Measurements from ENCODE around the gene ELF2. TPM values are rescaled to one million over a fixed set of nuclear protein-coding genes. Genes with fewer than 3 reads are reported as not detected.
"Not testable (repeated sequence)": the region's sequence is repeated elsewhere in the genome, so short reads cannot be mapped to it uniquely, and the experiment has no call there.

The ELF2 gene
- total RNA-seq, 1 donor from 2014 or later: 26.2 TPM

DNA sequence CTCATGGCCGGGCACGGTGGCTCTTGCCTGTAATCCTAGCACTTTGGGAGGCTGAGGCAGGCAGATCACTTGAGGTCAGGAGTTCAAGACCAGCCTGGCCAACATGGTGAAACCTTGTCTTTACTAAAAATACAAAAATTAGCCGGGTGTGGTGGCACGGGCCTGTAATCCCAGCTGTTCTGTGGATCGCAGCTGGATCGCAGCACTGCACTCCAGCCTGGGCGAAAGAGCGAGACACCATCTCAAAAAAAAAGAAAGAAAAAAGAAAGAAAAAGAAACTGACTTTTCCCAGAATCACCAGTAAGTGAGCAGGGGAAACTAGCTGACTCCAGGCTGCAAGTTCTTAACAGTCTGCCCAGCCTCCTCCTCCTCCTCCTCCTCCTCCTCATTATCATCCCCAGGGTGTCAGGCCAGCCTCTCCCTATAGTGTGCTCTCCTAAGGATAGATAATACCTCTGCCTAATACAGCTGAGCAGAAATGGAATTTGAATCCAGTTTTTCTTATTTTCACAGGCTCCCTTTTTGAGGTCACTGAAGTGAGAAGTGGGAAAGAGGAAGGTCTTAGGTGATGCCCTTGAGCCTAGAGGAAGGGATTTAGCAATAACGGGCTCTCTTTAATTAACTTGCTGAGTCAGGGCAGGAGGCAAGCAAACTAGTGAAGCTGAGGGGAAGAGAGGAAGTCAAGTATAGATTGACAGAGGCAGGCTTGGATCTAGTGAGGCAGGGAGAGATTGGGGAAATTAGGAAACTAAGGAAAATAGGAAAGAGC is 11.8 kb upstream of the ELF2 start:
- no peak for DNase-seq (ENCODE audit: extremely low read depth, low read depth, low spot score)

DNA sequence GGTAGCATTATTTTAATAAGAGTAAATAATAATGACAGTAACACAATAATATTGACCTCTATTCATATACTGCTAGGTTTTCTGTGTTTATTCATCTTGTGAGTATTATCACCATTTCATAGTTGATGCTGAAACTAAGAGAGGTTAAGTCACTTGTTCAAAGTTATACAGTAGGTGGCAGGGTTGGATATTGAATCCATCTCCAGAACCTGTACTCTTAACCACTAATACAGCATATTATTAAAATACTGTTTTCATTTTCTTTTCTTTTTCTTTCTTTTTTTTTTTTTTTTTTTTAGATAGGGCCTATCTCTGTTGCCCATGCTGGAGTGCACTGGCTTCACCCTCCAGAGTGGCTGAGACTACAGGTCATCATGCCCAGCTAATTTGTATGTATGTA is 7.1 kb upstream of the ELF2 start:
- no peak for DNase-seq (ENCODE audit: extremely low read depth, low read depth, low spot score)

DNA sequence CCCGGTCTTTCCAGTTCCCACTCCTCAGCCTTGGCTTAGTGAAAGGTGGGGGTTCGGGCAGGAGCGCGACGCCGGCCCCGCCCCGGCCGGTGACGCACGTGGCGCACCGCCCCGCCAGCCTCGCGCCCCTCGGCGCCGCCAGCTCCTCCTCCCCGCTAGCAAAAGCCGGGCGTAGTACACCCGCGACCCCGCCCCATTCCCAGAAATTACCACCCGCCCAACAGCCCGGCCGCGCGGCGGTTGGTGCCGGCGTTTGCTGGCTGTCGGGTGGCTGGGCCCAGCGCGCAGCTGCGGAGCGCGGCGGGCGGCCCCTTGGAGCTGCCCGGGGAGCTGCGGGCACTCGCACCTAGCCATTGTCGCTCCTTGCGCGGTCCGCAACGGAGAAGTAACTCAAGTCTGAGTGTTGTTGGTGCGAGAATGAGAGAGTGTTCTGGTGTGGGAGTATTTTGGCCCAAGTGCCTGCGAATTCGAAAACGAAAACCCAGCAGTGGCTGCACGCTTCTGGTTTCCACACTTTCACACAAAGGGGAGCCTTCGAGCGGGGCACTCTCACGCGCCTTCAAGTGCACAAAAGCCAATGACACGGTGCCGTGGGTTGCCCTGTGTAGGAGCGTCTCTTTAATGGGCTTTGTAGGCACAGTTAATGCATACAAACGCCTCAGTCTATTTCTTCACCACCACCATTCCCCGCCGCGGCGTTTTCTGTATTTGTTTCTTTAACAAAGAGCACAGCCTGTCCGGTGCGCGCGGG is 1.0 kb upstream of the ELF2 start:
- no peak for DNase-seq (ENCODE audit: extremely low read depth, low read depth, low spot score)

DNA sequence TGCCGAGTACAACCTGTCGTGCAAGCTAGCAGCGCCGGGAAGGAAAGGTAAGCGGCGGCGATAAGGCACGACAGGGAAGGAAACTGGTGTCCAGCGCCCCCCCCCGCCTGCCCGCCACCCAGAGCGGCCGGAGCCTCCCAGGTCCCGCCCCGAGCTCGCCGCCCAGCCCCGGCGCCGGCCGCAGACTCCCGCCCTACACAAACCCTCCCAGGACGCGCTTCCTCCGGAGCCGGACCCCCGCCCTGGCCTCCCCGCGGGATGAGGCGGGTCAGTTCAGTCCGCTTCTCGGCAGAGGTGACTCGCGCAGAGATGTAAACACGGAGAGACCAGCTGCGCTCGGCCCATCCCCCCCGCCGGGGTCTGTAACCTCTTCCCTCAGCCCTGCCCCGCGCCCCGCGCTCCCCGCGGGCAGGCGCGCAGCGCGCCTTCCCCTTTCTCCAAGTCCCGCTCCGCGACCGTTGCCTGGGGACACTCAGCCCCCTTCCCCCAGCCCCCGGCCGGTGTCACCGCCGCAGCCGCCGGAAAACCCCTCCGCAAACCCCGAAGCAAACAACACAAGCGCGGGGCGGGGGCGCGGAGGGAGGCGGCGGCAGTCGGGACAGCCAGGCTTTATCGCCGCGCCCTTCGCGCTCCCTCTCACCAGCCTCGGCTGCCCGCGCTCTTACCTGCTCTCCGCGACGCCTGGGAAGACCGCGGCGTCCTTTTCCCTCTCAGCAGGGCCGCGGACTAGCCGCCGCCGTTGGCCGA is 543 bp downstream of the ELF2 start:
- no peak for DNase-seq (ENCODE audit: extremely low read depth, low read depth, low spot score)

DNA sequence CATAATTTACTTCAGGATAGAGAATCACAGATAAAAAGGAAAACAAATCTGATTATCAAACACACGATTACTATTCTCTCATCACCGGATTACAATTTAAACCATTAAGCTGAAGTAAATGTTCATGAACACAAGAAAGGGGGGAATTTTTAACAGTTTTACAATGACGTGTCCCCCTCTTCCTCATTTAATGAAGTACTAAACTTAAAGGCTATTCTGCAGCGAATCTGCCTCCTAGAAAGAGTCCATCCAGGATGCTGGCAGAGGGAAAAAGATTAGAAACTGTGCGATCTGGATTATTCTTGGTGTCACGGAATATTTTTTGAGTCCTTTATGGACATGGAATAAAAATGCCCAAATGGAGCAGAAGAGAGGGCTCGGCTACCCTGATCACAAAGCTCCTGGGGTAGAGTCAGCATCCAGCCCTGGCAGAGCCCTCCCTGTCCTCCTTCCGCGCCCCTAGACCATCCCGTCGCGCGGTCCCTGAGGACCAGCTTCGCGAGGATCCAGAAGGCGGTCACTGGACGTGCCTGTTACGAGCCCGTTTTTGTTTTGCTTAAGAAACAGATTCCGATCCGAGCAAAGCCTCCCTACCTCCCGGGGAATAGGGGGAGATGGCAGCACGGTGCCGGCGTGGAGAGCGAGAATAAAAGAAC is 1.2 kb downstream of the ELF2 start:
- no peak for DNase-seq (ENCODE audit: extremely low read depth, low read depth, low spot score)

DNA sequence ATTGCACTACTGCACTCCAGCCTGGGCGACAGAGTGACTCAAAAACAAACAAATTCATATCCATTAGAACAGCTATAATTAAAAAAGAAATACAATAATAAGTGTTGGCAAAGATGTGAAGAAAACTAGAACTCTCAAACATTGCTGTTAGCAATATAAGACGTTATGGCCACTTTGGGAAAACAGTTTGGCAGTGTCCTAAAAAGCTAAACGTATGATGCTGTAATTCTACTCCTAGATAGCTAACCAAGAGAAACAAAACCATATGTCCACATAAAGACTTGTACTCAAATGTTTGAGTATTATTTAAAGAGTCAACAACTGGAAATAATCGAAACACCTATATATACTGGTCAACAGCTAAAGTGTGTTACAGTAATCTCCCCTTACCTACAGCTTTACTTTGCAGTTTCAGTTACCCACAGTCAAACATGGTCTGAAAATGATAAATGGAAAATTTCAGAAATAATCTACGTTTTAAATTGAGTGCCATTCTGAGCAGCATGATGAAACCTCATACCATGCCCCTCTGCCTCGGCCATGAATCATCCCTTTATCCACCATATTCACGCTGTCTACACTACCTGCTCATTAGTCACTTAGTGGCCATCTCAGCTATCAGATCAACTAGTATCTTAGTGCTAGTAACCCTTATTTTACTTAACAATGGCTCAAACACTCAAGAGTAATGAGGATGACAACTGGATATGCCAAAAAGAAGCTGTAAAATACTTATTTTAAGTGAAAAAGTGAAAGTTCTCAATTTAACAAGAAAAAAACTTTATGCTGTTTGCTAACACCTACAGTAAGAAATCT is 4.9 kb downstream of the ELF2 start:
- no peak for DNase-seq (ENCODE audit: extremely low read depth, low read depth, low spot score)

DNA sequence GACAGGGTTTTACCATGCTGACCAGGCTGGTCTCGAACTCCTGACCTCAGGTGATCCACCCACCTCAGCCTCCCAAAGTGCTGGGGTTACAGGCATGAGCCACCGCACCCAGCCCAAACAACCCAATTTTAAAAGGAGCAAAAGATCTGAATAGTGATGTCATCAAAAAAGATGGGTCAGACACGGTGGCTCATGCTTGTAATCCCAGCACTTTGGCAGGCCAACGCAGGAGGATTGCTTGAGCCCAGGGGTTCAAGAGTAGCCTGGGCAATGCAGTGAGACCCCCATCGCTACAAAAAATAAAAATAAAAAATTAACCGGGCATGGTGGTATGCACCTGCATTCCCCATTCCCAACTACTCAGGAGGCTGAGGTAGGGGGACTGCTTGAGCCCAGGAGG is 6.1 kb downstream of the ELF2 start:
- DNase-seq (ENCODE audit: extremely low read depth, low read depth, low spot score): no peak

DNA sequence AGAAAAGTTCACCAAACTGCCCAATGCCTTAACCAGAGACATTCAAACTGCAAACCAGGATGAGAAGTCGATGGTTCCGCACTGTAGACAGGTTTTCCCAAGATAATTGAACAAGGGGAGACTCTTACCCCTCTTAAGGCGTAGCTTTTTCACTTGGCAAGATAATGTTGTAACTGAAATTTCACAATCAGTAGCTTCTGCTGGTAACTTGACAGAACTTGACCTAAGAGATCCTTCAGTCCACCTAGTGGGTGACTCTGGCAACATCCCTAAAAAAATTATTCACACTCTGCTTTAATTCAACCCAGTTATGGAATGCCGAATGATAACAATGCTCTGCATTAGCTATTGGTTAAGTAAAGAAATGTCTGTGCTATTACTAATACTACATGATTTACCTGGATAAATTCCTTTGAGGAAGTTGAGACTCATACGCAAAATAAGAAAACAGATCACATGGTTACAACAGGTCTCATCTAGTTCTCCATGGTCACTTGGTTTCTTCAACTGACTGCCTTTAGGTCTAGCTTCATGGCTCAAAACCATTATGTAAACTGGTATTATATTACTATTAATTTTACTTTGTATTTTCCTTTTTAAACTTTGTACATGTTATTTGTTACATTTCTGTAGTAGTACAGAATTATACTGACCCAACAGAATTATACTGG is 9.1 kb downstream of the ELF2 start:
- DNase-seq (ENCODE audit: extremely low read depth, low read depth, low spot score): no peak

DNA sequence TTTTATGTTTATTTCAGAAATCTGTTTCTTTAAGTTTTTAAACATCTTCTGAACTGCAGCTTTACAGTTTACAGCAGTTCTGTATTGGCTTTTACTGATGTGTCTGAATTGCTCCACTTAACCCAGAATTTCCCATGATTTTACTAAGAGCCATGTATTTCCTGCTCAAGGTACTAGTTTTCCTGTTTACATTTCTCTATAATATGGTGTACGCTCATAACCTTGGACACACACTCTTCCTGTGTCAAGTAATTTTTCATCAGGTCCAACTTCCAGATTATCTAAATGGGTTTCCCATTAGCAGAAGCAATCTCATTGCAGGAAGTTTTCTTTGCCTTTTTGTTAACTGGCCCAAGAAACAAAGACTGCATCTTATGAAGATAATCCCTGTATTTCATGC is 12.3 kb downstream of the ELF2 start:
- DNase-seq (ENCODE audit: extremely low read depth, low read depth, low spot score): no peak

DNA sequence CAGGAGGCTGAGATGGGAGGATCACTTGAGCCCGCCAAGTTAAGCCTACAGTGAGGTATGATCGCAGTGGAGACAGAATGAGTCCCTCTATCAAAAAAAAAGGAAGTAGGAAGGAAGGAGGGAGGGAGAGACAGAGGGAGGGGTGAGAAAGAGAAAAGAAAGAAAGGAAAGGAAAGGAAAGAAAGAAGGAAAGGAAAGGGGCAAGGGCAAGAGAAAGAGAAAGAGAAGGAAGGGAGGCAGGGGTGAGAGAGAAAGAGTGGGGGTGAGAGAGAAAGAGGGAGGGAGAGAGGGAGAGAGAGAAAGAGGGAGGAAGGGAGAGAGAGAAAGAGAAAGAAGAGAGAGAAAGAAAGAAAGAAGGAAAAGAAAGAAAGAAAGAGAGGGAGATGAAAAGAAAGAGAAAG is 13.2 kb downstream of the ELF2 start:
- DNase-seq (ENCODE audit: extremely low read depth, low read depth, low spot score): no peak

DNA sequence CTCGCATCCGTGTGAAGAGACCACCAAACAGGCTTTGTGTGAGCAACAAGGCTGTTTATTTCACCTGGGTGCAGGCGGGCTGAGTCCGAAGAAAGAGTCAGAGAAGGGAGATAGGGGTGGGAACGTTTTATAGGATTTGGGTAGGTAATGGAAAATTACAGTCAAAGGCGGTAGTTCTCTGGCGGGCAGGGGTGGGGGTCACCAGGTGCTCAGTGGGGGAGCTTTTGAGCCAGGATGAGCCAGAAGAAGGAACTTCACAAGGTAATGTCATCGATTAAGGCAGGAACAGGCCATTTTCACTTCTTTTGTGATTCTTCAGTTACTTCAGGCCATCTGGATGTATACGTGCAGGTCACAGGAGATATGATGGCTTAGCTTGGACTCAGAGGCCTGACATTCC is 19.0 kb downstream of the ELF2 start:
- DNase-seq (ENCODE audit: extremely low read depth, low read depth, low spot score): not testable (repeated sequence)

DNA sequence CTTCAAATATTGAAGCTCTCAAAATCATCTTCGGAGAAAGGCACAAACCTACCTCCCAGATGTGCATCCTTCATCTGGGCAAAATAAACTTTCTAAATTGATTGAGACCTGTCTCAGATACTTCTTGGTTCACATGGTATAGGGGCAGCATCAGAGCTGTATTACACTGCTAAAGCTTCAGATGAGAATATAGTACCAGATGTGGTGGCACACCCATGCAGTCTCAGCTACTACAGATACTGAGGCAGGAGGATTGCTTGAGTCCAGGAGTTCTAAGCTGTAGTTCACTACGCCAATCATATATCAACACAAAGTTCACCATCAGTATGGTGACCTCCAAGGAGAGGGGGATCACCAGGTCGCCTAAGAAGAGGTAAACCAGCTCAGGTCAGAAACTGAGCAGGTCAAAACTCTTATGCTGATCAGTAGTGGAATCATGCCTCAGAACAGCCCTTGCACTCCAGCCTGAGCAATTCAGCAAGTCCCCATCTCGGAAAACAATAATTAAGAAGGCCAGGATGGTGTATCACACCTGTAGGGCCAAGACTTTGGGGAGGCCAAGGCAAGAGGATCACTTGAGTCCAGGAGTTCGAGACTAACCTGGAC is 22.0 kb downstream of the ELF2 start:
- no peak for DNase-seq (ENCODE audit: extremely low read depth, low read depth, low spot score)

DNA sequence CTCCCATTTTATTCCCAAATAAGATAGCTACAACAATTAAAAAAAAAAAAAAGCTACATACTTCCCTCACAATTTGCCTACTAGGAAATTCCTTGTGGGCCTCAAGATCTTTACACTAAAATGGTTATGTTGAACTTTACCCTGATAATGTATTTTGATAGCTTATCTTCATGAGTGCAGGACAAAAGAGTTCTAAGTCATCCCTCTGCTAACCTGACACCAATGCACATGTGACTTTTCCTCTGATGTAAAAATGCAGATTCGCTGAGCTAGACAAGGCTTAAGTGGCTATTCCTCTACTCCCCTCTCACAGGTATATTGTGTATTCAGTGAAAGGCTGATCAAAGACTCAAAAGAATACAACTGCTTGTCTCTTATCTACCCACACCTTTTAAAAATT is 22.5 kb downstream of the ELF2 start:
- no peak for DNase-seq (ENCODE audit: extremely low read depth, low read depth, low spot score)

DNA sequence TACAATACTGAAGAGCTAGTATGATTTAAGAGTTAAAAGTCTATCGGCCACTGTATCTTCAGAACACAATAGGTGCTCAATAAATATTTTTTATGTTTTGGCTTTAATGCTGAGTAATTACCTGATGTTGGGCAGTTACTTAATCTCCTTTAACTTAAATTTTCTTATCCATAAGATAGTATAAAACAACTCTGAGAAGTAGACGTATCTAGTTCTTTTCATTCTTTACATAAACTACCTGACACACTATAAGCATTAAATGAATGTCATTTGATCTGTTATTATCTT is 22.9 kb downstream of the ELF2 start:
- no peak for DNase-seq (ENCODE audit: extremely low read depth, low read depth, low spot score)

DNA sequence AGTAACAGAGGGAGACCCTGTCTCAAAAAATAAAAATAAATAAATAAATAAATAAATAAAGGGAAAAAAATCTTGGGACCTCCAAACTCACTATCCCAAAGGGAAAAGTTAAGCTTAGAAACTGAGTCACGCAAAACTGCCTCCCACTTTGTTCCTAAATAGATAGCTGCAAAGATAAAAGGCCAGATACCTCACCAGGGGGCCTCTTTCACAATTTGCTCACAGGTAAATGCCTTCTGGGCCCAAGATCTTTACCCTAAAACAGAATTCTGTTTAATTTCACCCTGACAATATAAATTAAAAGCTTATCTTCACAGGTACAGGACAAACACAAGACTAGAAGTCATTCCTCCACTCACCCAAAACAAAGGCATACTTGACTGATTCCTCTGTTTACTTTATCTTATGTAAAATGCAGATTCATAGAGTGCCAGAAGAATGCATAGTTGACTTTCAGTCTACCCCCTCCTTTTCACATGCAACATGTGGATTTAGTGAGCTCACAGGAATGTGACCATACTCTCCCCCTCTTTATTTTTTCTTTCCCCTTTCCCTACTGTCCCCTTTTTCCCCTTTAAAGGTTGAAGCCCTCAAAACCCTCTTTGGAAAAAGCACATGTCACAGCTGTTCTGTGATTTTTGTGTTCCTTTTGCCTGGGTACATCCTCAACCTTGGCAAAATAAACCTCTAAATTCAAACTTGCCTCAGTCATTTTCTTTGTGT is 23.4 kb downstream of the ELF2 start:
- no peak for DNase-seq (ENCODE audit: extremely low read depth, low read depth, low spot score)

DNA sequence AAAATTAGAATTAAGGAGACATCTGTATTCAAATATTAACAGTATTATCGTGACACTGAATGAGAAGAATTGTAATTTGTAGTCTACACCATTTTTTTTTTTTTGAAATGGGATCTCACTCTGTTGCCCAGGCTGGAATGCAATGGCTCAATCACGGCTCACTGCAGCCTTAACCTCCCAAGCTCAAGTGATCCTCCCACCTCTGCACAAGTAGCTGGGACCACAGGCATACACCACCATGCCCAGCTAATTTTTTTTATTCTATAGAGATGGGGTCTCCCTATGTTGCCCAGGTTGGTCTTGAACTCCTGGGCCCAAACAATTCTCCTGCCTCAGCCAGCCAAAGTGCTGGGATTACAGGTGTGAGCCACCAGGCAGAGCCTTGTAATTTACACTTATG is 24.8 kb downstream of the ELF2 start:
- no peak for DNase-seq (ENCODE audit: extremely low read depth, low read depth, low spot score)

DNA sequence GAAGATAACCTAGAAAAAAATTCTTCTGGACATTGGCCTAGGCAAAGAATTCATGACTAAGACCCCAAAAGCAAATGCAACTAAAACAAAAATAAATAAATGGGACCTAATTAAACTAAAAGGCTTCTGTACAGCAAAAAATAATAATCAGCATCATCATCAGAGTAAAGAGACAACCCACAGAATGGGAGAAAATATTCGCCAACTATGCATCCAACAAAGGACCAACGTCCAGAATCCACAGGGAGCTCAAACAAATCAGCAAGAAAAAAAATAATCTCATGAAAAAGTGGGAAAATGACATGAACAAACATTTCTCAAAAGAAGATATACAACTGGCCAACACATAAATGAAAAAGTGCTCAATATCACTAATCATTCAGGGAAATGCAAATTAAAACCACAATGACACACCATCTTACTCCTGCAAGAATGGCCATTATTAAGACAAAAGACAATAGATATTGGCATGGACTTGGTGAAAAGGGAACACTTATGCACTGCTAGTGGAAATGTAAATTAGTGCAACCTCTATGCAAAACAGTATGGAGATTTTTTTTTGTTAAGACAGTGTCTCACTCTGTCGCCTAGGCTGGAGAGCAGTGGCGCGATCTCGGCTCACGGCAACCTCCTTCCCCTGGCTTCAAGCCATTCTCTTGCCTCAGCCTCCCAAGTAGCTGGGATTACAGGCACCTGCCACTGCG is 29.9 kb downstream of the ELF2 start:
- no peak for DNase-seq (ENCODE audit: extremely low read depth, low read depth, low spot score)

DNA sequence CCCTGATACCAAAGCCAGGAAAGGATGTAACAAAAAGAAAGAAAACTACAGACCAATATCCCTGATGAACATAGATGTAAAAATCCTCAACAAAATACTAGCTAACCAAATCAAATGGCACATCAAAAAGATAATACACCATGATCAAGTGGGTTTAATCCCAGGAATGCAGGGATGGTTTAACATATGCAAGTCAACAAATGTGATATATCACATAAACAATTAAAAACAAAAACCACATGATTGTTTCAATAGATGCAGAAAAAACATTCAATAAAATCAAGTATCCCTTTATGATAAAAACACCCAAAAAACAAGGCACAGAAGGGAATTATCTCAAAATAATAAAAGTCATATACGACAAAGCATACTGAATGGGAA is 31.5 kb downstream of the ELF2 start:
- no peak for DNase-seq (ENCODE audit: extremely low read depth, low read depth, low spot score)
